B cell (primary cell): ENCODE results near the gene WDR19. TPM values are rescaled to one million over a fixed set of nuclear protein-coding genes. Genes with fewer than 3 reads are reported as not detected.

Source experiments
- ATAC-seq: fragments of 200-7000 bp; cut with Tn5 transposase; one replicate; pipeline ENCODE4 v1.10.0; 2021; ENCODE audit warnings: low read depth, mild to moderate bottlenecking, moderate number of reproducible peaks, moderate library complexity
- CTCF ChIA-PET: fragments of 350-600 bp; sonication (Branson Sonifier 250); formaldehyde crosslinking; loops from one replicate; lab custom pipeline; 2021; ENCODE audit warnings: antibody characterized with exemption, inconsistent platforms; lab: Charles Lee
- POLR2A ChIA-PET: fragments of 350-600 bp; sonication (Branson Sonifier 250); formaldehyde crosslinking; loops from one replicate; lab custom pipeline; 2021; ENCODE audit warnings: antibody characterized with exemption; lab: Charles Lee
- DNase-seq: peaks from one replicate; pipeline ENCODE4 v3.0.0; 2013
- H2AFZ ChIP-seq: 2 replicates; pipeline ENCODE4 v1.6.1; 2012; ENCODE audit warnings: mild to moderate bottlenecking, low read depth, low read length; ENCODE audit not compliant: insufficient read depth, poor library complexity, severe bottlenecking
- H3K27ac ChIP-seq, 2 donors: 1 replicate in 1 of 2; 2 replicates in 1 of 2; pipeline ENCODE4 v1.5.1; 2012 to 2013; ENCODE audit warnings: low read length in 2 of 2, mild to moderate bottlenecking in 2 of 2, moderate library complexity in 1 of 2
- H3K27me3 ChIP-seq, 4 experiments: fragments of 200-600 bp in 1 of 4; sonication (generic) in 1 of 4; replicated peaks in 1 of 4; 1 replicate in 2 of 4; 2 replicates in 2 of 4; pipeline versions ENCODE4 v1.6.1 to v1.7.0; 2013 to 2016; ENCODE audit warnings: low read length in 3 of 4, mild to moderate bottlenecking in 2 of 4, mixed read lengths in 1 of 4, moderate library complexity in 1 of 4; ENCODE audit not compliant: insufficient read depth in 4 of 4, control insufficient read depth in 3 of 4; ENCODE audit errors: control extremely low read depth in 1 of 4
- H3K36me3 ChIP-seq, 2 experiments: replicated peaks in 1 of 2; 1 replicate in 1 of 2; 2 replicates in 1 of 2; pipeline versions ENCODE4 v1.6.1 to v1.7.1; 2013; ENCODE audit warnings: low read length in 1 of 2; ENCODE audit not compliant: insufficient read depth in 2 of 2, control insufficient read depth in 1 of 2; ENCODE audit errors: control extremely low read depth in 1 of 2, extremely low read depth in 1 of 2
- H3K4me1 ChIP-seq, 2 donors: fragments of 200-600 bp in 1 of 2; sonication (generic) in 1 of 2; 1 replicate in 1 of 2; 2 replicates in 1 of 2; pipeline versions ENCODE4 v1.5.1 to v1.6.1; 2013 to 2017; ENCODE audit warnings: low read length in 2 of 2; ENCODE audit not compliant: control insufficient read depth in 2 of 2, insufficient read depth in 2 of 2
- H3K4me2 ChIP-seq: replicated peaks from 2 replicates; pipeline ENCODE3; 2012; ENCODE audit warnings: mild to moderate bottlenecking, low read depth, low read length; ENCODE audit not compliant: poor library complexity, severe bottlenecking
- H3K4me3 ChIP-seq, 5 experiments: fragments of 200-600 bp in 1 of 5; sonication (generic) in 1 of 5; 1 replicate in 3 of 5; 2 replicates in 2 of 5; pipeline versions ENCODE4 v1.5.1 to v1.7.0; 2011 to 2016; ENCODE audit warnings: low read length in 4 of 5, mild to moderate bottlenecking in 4 of 5, low read depth in 2 of 5, control low read depth in 1 of 5, moderate library complexity in 1 of 5; ENCODE audit not compliant: insufficient read depth in 1 of 5; ENCODE audit errors: control extremely low read depth in 1 of 5, extremely low read depth in 1 of 5
- H3K79me2 ChIP-seq: fragments of 200-600 bp; sonication (generic); one replicate; pipeline ENCODE4 v1.6.0; 2016; ENCODE audit warnings: low read length; ENCODE audit not compliant: control insufficient read depth, insufficient read depth
- H3K9ac ChIP-seq: fragments of 200-600 bp; sonication (generic); 2 replicates; pipeline ENCODE4 v1.6.1; 2017; ENCODE audit warnings: mild to moderate bottlenecking, low read length, moderate library complexity
- H3K9me3 ChIP-seq, 3 donors: one replicate each; pipeline versions ENCODE4 v1.6.1 to v1.7.1; 2013; ENCODE audit warnings: low read length in 2 of 3; ENCODE audit not compliant: control insufficient read depth in 2 of 3, insufficient read depth in 1 of 3; ENCODE audit errors: control extremely low read depth in 1 of 3
- H4K20me1 ChIP-seq: 2 replicates; pipeline ENCODE4 v1.6.0; 2012; ENCODE audit warnings: mild to moderate bottlenecking, low read length; ENCODE audit not compliant: insufficient read depth, control insufficient read depth, poor library complexity, severe bottlenecking
- H3K27ac Mint-ChIP-seq: one replicate; pipeline ENCODE4 v1.8.0; 2021; ENCODE audit warnings: mixed read lengths
- H3K27me3 Mint-ChIP-seq: one replicate; pipeline ENCODE4 v1.8.0; 2021; ENCODE audit warnings: mixed read lengths
- H3K4me1 Mint-ChIP-seq: one replicate; pipeline ENCODE4 v1.8.0; 2021; ENCODE audit warnings: mixed read lengths
- H3K4me3 Mint-ChIP-seq: one replicate; pipeline ENCODE4 v1.8.0; 2021; ENCODE audit warnings: mixed read lengths
- H3K9me3 Mint-ChIP-seq: one replicate; pipeline ENCODE4 v1.8.0; 2022; ENCODE audit warnings: mixed read lengths; ENCODE audit not compliant: insufficient read depth
- EZH2 ChIP-seq: IDR thresholded peaks from 2 replicates; pipeline ENCODE4 v1.6.1; 2012; ENCODE audit warnings: borderline replicate concordance, low read depth, mild to moderate bottlenecking, moderate library complexity, low read length; ENCODE audit not compliant: insufficient read depth, poor library complexity, severe bottlenecking
- WGBS: methylation state at CpG from one replicate; pipeline ENCODE4 v1.1.5; 2013; ENCODE audit warnings: missing lambda C conversion rate; ENCODE audit not compliant: insufficient coverage; 5-methylcytosine and 5-hydroxymethylcytosine counted together
- intact Hi-C: fragments of 100-400 bp; cut with micrococcal nuclease; formaldehyde crosslinking; loops from one replicate; pipeline ENCODE4 v1.10.0; 2022
- polyA plus RNA-seq: library from polyadenylated mRNA; depleted of rRNA; stranded (reverse); fragments of >200 nt; gene quantifications from 2 replicates; pipeline ENCODE4 v1.2.3, GENCODE V29; 2012
- total RNA-seq, 2 donors: library from RNA; stranded (reverse); fragments of 120-200 nt in 1 of 2; gene quantifications; 1 replicate in 1 of 2; 2 replicates in 1 of 2; pipeline versions ENCODE4 v1.2.3 to v1.2.4, GENCODE V29; 2013 to 2022
- TF ChIP-seq, protein P1 (sequence below): fragments of 200-600 bp; IDR thresholded peaks from one replicate; pipeline ENCODE4 v1.8.0; 2022; ENCODE audit warnings: antibody characterized with exemption, mild to moderate bottlenecking

Gene WDR19
- total and polyA plus RNA-seq, 2 donors (not counting 1 experiment from before 2014, with no cell fraction given): 35.1 to 79.8 TPM

DNA sequence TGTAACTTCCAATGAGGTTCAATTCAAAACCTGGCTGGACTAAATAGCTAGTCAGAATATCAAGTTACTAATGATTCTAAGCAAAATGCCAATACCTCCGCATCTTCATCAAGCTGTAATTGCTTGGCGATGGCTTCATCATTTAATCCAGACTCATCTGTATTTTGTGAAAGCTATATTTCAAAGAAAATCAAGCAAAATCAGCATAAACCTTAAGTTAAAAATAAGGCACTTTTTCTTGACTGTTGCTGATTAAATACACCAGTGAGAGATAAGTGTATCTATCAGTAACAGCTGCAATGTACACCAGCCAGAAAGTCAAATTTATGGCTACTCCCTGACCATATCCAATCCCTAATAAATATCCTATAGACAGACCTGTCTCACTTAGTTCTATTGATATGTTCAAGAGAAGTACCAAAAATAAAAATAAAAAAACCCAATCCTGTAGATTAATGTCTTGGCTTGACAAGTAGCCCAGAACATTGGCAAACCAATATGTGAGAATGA, 144.2 kb downstream of the WDR19 start:
- TF ChIP-seq, protein P1, sequence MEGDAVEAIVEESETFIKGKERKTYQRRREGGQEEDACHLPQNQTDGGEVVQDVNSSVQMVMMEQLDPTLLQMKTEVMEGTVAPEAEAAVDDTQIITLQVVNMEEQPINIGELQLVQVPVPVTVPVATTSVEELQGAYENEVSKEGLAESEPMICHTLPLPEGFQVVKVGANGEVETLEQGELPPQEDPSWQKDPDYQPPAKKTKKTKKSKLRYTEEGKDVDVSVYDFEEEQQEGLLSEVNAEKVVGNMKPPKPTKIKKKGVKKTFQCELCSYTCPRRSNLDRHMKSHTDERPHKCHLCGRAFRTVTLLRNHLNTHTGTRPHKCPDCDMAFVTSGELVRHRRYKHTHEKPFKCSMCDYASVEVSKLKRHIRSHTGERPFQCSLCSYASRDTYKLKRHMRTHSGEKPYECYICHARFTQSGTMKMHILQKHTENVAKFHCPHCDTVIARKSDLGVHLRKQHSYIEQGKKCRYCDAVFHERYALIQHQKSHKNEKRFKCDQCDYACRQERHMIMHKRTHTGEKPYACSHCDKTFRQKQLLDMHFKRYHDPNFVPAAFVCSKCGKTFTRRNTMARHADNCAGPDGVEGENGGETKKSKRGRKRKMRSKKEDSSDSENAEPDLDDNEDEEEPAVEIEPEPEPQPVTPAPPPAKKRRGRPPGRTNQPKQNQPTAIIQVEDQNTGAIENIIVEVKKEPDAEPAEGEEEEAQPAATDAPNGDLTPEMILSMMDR: no peak
- TF ChIP-seq EZH2: no peak
- Histone ChIP-seq H3K27ac (no peak overlapping the region), H3K4me2 (no peak overlapping the region), H3K4me3 (no peak overlapping the region), H3K79me2 (peaks cover 32% of the 10 kb centered on the region), H3K36me3 (peaks cover 11 to 30% of the 10 kb centered on the region in 2 experiments), H2AFZ (no peak overlapping the region), H4K20me1 (peaks cover 17% of the 10 kb centered on the region), H3K4me1 (no peaks in the 10 kb centered on the region), H3K9me3 (no peaks in the 10 kb centered on the region), H3K27me3 (no peaks in the 10 kb centered on the region), H3K9ac (no peak overlapping the region)
- CTCF ChIA-PET: no interaction called here
- H3K9me3 Mint-ChIP-seq: no peaks in the 10 kb centered on the region
- POLR2A ChIA-PET: no interaction called here
- H3K4me1 Mint-ChIP-seq: peaks cover 9% of the 10 kb centered on the region
- no peaks in the 10 kb centered on the region for H3K27me3 Mint-ChIP-seq
- intact Hi-C loops: no loop called here
- no peak overlapping the region for H3K27ac Mint-ChIP-seq
- H3K4me3 Mint-ChIP-seq: no peak overlapping the region
- DNase-seq (no peak), ATAC-seq (no peak)
- whole genome bisulfite sequencing: no CpG with 5 or more reads among the region's 2 CpGs

DNA sequence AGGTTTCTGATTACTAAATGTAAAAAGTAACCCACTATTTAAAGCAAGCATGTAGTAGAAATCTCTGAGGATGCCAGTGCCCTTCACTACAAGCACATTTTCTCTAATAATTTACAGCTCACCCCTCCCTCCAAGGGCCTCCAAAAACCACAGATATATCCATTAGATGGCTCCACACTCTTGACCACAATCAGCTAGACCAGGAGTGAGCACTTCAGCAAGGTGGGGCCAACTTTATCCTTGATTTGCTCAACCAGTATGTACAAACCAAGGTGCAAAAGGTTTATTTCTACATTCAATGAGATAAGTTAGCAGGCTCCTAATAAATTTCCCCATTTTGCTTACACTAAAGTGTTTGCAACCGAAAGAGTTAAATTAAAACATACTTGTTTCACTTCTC, 148.0 kb downstream of the WDR19 start:
- no peak overlapping the region for H3K27ac Mint-ChIP-seq
- no peaks in the 10 kb centered on the region for H3K9me3 Mint-ChIP-seq
- no peak for ATAC-seq
- H3K9ac ChIP-seq: no peak overlapping the region
- no peak overlapping the region for H2AFZ ChIP-seq
- TF ChIP-seq EZH2: no peak
- TF ChIP-seq, protein P1: no peak
- H4K20me1 ChIP-seq: peaks cover 17% of the 10 kb centered on the region
- intact Hi-C loops: no loop called here
- H3K4me3 ChIP-seq: no peak overlapping the region
- H3K4me2 ChIP-seq: no peak overlapping the region
- H3K4me1 ChIP-seq: no peaks in the 10 kb centered on the region
- CTCF ChIA-PET: no interaction called here
- no peak overlapping the region for H3K4me3 Mint-ChIP-seq
- peaks cover 9% of the 10 kb centered on the region for H3K4me1 Mint-ChIP-seq
- no peak overlapping the region for H3K27ac ChIP-seq
- no peaks in the 10 kb centered on the region for H3K27me3 Mint-ChIP-seq
- peaks cover 54% of the 10 kb centered on the region for H3K79me2 ChIP-seq
- H3K9me3 ChIP-seq: no peaks in the 10 kb centered on the region
- no peaks in the 10 kb centered on the region for H3K27me3 ChIP-seq
- H3K36me3 ChIP-seq: peaks cover 7 to 19% of the 10 kb centered on the region in 2 experiments
- POLR2A ChIA-PET: no interaction called here
- 100% methylated on average over 1 of the region's 1 CpG for WGBS
- no peak for DNase-seq
